Measurements from ENCODE around the gene CFDP1. TPM values are rescaled to one million over a fixed set of nuclear protein-coding genes. Genes with fewer than 3 reads are reported as not detected.
"Not testable (repeated sequence)": the region's sequence is repeated elsewhere in the genome, so short reads cannot be mapped to it uniquely, and the experiment has no call there.

CFDP1 gene
- total and polyA plus RNA-seq, 8 donors, result 43.4 to 151 (median 134) TPM

DNA sequence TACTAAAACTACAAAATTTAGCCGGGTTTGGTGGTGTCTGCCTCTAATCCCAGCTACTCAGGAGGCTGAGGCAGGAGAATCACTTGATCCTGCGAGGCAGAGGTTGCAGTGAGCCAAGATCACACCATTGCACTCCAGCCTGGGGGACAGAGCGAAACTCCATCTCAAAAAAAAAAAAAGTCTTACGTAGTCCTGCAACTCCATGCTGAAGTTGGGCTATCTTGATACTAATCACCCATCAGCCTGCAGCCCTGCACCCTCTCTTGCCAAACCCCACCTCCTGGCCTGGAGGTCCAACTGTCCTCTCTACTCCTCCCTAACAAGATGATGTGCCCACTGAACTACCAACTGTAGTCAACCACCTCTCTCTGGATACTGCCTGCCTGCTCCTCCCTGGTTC is 26.4 kb upstream of the CFDP1 start:
- TF ChIP-seq, protein P1, sequence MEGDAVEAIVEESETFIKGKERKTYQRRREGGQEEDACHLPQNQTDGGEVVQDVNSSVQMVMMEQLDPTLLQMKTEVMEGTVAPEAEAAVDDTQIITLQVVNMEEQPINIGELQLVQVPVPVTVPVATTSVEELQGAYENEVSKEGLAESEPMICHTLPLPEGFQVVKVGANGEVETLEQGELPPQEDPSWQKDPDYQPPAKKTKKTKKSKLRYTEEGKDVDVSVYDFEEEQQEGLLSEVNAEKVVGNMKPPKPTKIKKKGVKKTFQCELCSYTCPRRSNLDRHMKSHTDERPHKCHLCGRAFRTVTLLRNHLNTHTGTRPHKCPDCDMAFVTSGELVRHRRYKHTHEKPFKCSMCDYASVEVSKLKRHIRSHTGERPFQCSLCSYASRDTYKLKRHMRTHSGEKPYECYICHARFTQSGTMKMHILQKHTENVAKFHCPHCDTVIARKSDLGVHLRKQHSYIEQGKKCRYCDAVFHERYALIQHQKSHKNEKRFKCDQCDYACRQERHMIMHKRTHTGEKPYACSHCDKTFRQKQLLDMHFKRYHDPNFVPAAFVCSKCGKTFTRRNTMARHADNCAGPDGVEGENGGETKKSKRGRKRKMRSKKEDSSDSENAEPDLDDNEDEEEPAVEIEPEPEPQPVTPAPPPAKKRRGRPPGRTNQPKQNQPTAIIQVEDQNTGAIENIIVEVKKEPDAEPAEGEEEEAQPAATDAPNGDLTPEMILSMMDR (IDR thresholded peaks at IDR 0.05), result no peak
- no peak for ATAC-seq
- H3K36me3 ChIP-seq, result no peaks in the 10 kb centered on the region
- H3K4me3 ChIP-seq, result no peak overlapping the region
- intact Hi-C loops (cut with DNase I), result no loop called here
- DNase-seq, result no peak
- H3K4me1 ChIP-seq, result peaks cover 7 to 34% of the 10 kb centered on the region in 2 donors
- no peak overlapping the region for H3K27ac ChIP-seq
- H3K27me3 ChIP-seq, result no peaks in the 10 kb centered on the region
- no peaks in the 10 kb centered on the region for H3K9me3 ChIP-seq

DNA sequence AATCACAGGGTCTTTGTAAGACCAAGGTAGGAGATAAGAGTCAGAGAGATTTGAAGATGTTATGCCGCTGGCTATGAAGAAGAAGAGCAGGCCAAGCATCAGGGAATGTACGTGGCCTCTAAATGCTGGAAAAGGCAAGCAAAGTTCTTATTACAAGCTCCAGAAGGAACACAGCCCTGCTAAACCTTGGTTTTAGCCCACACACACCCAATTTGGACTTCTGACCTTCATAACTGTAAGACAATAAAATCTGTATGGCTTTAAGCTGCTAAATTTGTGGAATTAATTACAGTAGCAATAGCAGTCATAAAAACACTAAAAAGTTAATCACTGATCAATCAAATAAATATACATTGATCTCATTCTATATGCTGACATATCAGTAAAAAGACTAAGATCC is 25.1 kb upstream of the CFDP1 start:
- intact Hi-C loops (cut with DNase I), result no loop called here

GRCh38 chr16:75458029-75458428 is 24.7 kb upstream of the CFDP1 start:
- no peak overlapping the region for H3K27ac ChIP-seq
- no peaks in the 10 kb centered on the region for H3K9me3 ChIP-seq
- H3K4me3 ChIP-seq, result no peak overlapping the region
- H3K4me1 ChIP-seq, result peaks cover 8 to 31% of the 10 kb centered on the region in 2 donors
- TF ChIP-seq, protein P1 (IDR thresholded peaks at IDR 0.05), result no peak
- no peak for DNase-seq
- ATAC-seq, result no peak
- intact Hi-C loops (cut with DNase I), result no loop called here
- H3K36me3 ChIP-seq, result no peaks in the 10 kb centered on the region
- H3K27me3 ChIP-seq, result no peaks in the 10 kb centered on the region

More for the DNA sequence above, 25.1 kb upstream of the CFDP1 start:
- H3K9me3 ChIP-seq, result no peaks in the 10 kb centered on the region
- no peak overlapping the region for H3K4me3 ChIP-seq
- H3K4me1 ChIP-seq, result peaks cover 7 to 31% of the 10 kb centered on the region in 2 donors
- no peak for ATAC-seq
- no peaks in the 10 kb centered on the region for H3K27me3 ChIP-seq
- no peak for DNase-seq
- TF ChIP-seq, protein P1 (IDR thresholded peaks at IDR 0.05), result no peak
- no peak overlapping the region for H3K27ac ChIP-seq
- no peaks in the 10 kb centered on the region for H3K36me3 ChIP-seq

DNA sequence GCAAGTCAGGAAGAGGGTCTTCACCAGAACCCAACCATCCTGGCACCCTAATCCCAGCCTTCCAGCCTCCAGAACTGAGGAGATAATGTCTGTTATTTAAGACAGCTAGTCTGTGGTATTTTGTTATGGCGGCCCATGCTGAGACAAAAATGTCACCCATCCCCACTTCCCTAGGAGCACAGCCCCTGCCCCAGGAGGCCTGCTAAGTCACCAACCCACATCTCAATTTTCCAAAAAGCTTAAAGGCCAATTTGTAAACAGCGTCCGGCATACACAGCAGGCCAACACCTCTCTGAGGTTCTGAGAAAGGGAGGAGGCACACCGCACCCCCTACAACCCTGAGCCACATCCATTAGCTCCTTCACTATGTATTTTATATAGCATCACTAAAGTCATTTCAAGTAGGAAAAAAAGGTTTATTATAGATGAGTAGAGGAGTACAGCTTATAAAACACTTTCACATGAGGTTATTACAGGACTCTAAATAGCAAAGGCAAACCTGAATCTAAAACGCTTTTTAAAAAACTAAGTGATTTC is 24.2 kb upstream of the CFDP1 start:
- H3K27me3 ChIP-seq, result no peaks in the 10 kb centered on the region
- no peak for ATAC-seq
- DNase-seq, result no peak
- H3K27ac ChIP-seq, result no peak overlapping the region
- TF ChIP-seq, protein P1 (IDR thresholded peaks at IDR 0.05), result no peak
- peaks cover 5 to 28% of the 10 kb centered on the region in 2 donors for H3K4me1 ChIP-seq
- H3K36me3 ChIP-seq, result no peaks in the 10 kb centered on the region
- H3K9me3 ChIP-seq, result no peaks in the 10 kb centered on the region
- no peak overlapping the region for H3K4me3 ChIP-seq
- intact Hi-C loops (cut with DNase I), result no loop called here

GRCh38 chr16:75456971-75457370 is 23.7 kb upstream of the CFDP1 start:
- Histone ChIP-seq H3K27ac (no peak overlapping the region), H3K36me3 (no peaks in the 10 kb centered on the region), H3K4me3 (no peak overlapping the region), H3K27me3 (no peaks in the 10 kb centered on the region), H3K4me1 (peaks cover 3 to 22% of the 10 kb centered on the region in 2 donors), H3K9me3 (no peaks in the 10 kb centered on the region)
- intact Hi-C loops (cut with DNase I), result no loop called here
- TF ChIP-seq, protein P1 (IDR thresholded peaks at IDR 0.05), result no peak
- no peak for DNase-seq
- no peak for ATAC-seq

DNA sequence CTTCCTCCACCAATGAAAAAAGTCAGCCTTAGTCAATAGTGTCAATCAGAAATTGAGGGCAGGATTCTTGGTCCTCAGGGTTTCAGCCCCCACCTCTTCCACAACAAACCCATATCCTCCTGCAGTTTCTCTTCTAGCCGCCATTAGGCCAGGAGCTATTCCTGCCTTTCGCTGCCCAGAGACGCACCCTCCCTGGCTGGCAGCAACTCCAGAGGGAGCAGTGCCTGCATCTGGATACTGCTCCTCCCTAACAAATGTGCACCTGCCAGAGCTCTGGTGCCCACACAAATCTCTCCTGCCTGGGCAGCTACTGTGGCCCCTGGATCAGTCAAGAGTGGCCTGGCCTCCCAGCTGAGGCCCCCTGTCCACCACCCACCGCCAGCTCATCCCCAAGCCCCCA is 23.2 kb upstream of the CFDP1 start:
- H3K36me3 ChIP-seq; H3K9me3 ChIP-seq; H3K27ac ChIP-seq; ATAC-seq; DNase-seq; intact Hi-C loops (cut with DNase I); H3K27me3 ChIP-seq; H3K4me3 ChIP-seq: not testable (repeated sequence)
- H3K4me1 ChIP-seq, result peaks cover 3 to 17% of the 10 kb centered on the region in 2 donors

Data from left lung (tissue), 10 donors.